Measurements from ENCODE around the gene UAP1L1.
"Not testable (repeated sequence)": the region's sequence is repeated elsewhere in the genome, so short reads cannot be mapped to it uniquely, and the experiment has no call there.

UAP1L1 gene

GRCh38 chr9:137077010-137077747 is at the start of gene UAP1L1:
UAP1L1 (plus strand) TSS chr9:137077517; CDS start chr9:137077533, 16 bp downstream.
- Mint-ChIP-seq H3K36me3 (ENCODE audit: low read depth) (peaks cover 8% of the 10 kb centered on the region), H3K27ac (no peak within 1 kb of the TSS)

GRCh38 chr9:137028263-137029057 is 48.9 kb upstream of the UAP1L1 start:
- Mint-ChIP-seq H3K27ac (peak overlapping the region; percentile 73), H3K4me1 (ENCODE audit: low read depth) (peaks cover 23% of the 10 kb centered on the region), H3K4me3 (peak overlapping the region; percentile 74), H3K36me3 (ENCODE audit: low read depth) (no peaks in the 10 kb centered on the region), H3K27me3 (ENCODE audit: low read depth) (peaks cover 4% of the 10 kb centered on the region), H3K9me3 (no peaks in the 10 kb centered on the region)

More at GRCh38 chr9:137077010-137077747, at the start of gene UAP1L1:
- H3K27me3 Mint-ChIP-seq (ENCODE audit: low read depth): no peaks in the 10 kb centered on the region
- H3K4me3 Mint-ChIP-seq: peak within 1 kb of the TSS; percentile 72
- no peaks in the 10 kb centered on the region for H3K9me3 Mint-ChIP-seq
- H3K4me1 Mint-ChIP-seq (ENCODE audit: low read depth): peaks cover 5% of the 10 kb centered on the region

- H3K9me3 Mint-ChIP-seq: no peaks in the 10 kb centered on the region
- H3K4me3 Mint-ChIP-seq: peak overlapping the region; percentile 74
- H3K27me3 Mint-ChIP-seq (ENCODE audit: low read depth): peaks cover 4% of the 10 kb centered on the region
- peaks cover 26% of the 10 kb centered on the region for H3K4me1 Mint-ChIP-seq (ENCODE audit: low read depth)
- H3K27ac Mint-ChIP-seq: peak overlapping the region; percentile 73
- H3K36me3 Mint-ChIP-seq (ENCODE audit: low read depth): no peaks in the 10 kb centered on the region
These were observed 48.0 kb upstream of the UAP1L1 start for GRCh38 chr9:137029058-137029936.

GRCh38 chr9:137030006-137030405 is 47.3 kb upstream of the UAP1L1 start:
- Mint-ChIP-seq H3K36me3 (ENCODE audit: low read depth) (no peaks in the 10 kb centered on the region), H3K27me3 (ENCODE audit: low read depth) (peaks cover 4% of the 10 kb centered on the region), H3K9me3 (no peaks in the 10 kb centered on the region), H3K27ac (no peak overlapping the region), H3K4me3 (peak overlapping the region; percentile 25), H3K4me1 (ENCODE audit: low read depth) (peaks cover 33% of the 10 kb centered on the region)

- H3K27ac Mint-ChIP-seq: peak overlapping the region; percentile 57
These were observed 46.5 kb upstream of the UAP1L1 start for GRCh38 chr9:137030538-137031527.

GRCh38 chr9:137031904-137032640 is 45.2 kb upstream of the UAP1L1 start, which contains the start of gene FUT7:
FUT7 (minus strand) TSS chr9:137032088; CDS start chr9:137031991, 97 bp downstream.
- H3K36me3 Mint-ChIP-seq (ENCODE audit: low read depth): no peaks in the 10 kb centered on the region
- H3K9me3 Mint-ChIP-seq: no peaks in the 10 kb centered on the region
- peak within 1 kb of the TSS; percentile 67 for H3K4me3 Mint-ChIP-seq
- peaks cover 35% of the 10 kb centered on the region for H3K4me1 Mint-ChIP-seq (ENCODE audit: low read depth)
- peaks cover 4% of the 10 kb centered on the region for H3K27me3 Mint-ChIP-seq (ENCODE audit: low read depth)
- H3K27ac Mint-ChIP-seq: peak within 1 kb of the TSS; percentile 36

More at GRCh38 chr9:137030538-137031527, 46.5 kb upstream of the UAP1L1 start:
- Mint-ChIP-seq H3K9me3 (no peaks in the 10 kb centered on the region), H3K4me3 (peak overlapping the region; percentile 25), H3K36me3 (ENCODE audit: low read depth) (no peaks in the 10 kb centered on the region), H3K4me1 (ENCODE audit: low read depth) (peaks cover 35% of the 10 kb centered on the region), H3K27me3 (ENCODE audit: low read depth) (peaks cover 4% of the 10 kb centered on the region)

- no peaks in the 10 kb centered on the region for H3K36me3 Mint-ChIP-seq (ENCODE audit: low read depth)
- peaks cover 32% of the 10 kb centered on the region for H3K4me1 Mint-ChIP-seq (ENCODE audit: low read depth)
- no peaks in the 10 kb centered on the region for H3K9me3 Mint-ChIP-seq
These were observed 44.5 kb upstream of the UAP1L1 start for GRCh38 chr9:137032858-137033257.

GRCh38 chr9:137033481-137033880 is 43.8 kb upstream of the UAP1L1 start:
- not testable (repeated sequence) for H3K36me3 Mint-ChIP-seq (ENCODE audit: low read depth)

More at GRCh38 chr9:137032858-137033257, 44.5 kb upstream of the UAP1L1 start:
- H3K4me3 Mint-ChIP-seq: no peak overlapping the region
- no peaks in the 10 kb centered on the region for H3K27me3 Mint-ChIP-seq (ENCODE audit: low read depth)
- H3K27ac Mint-ChIP-seq: peak overlapping the region; percentile 59

GRCh38 chr9:137034039-137034708 is 43.1 kb upstream of the UAP1L1 start:
- Mint-ChIP-seq H3K27ac (peak overlapping the region; percentile 80), H3K36me3 (ENCODE audit: low read depth) (no peaks in the 10 kb centered on the region), H3K9me3 (no peaks in the 10 kb centered on the region), H3K4me1 (ENCODE audit: low read depth) (peaks cover 32% of the 10 kb centered on the region), H3K4me3 (peak overlapping the region; percentile 73), H3K27me3 (ENCODE audit: low read depth) (no peaks in the 10 kb centered on the region)

More at GRCh38 chr9:137033481-137033880, 43.8 kb upstream of the UAP1L1 start:
- H3K4me3 Mint-ChIP-seq; H3K27me3 Mint-ChIP-seq (ENCODE audit: low read depth); H3K9me3 Mint-ChIP-seq: not testable (repeated sequence)
- Mint-ChIP-seq H3K4me1 (ENCODE audit: low read depth) (peaks cover 32% of the 10 kb centered on the region), H3K27ac (peak overlapping the region; percentile 59)

GRCh38 chr9:137034709-137035506 is 42.4 kb upstream of the UAP1L1 start:
- Mint-ChIP-seq H3K27me3 (ENCODE audit: low read depth) (no peaks in the 10 kb centered on the region), H3K36me3 (ENCODE audit: low read depth) (no peaks in the 10 kb centered on the region), H3K4me3 (peak overlapping the region; percentile 73), H3K4me1 (ENCODE audit: low read depth) (peaks cover 27% of the 10 kb centered on the region), H3K27ac (peak overlapping the region; percentile 80), H3K9me3 (no peaks in the 10 kb centered on the region)

GRCh38 chr9:137035507-137035834 is 41.8 kb upstream of the UAP1L1 start:
- H3K36me3 Mint-ChIP-seq (ENCODE audit: low read depth): no peaks in the 10 kb centered on the region
- H3K9me3 Mint-ChIP-seq: no peaks in the 10 kb centered on the region
- no peak overlapping the region for H3K4me3 Mint-ChIP-seq
- peak overlapping the region; percentile 80 for H3K27ac Mint-ChIP-seq
- peaks cover 27% of the 10 kb centered on the region for H3K4me1 Mint-ChIP-seq (ENCODE audit: low read depth)
- H3K27me3 Mint-ChIP-seq (ENCODE audit: low read depth): no peaks in the 10 kb centered on the region

GRCh38 chr9:137035937-137036336 is 41.4 kb upstream of the UAP1L1 start:
- H3K27ac Mint-ChIP-seq: no peak overlapping the region
- no peaks in the 10 kb centered on the region for H3K36me3 Mint-ChIP-seq (ENCODE audit: low read depth)
- H3K4me1 Mint-ChIP-seq (ENCODE audit: low read depth): peaks cover 23% of the 10 kb centered on the region
- no peaks in the 10 kb centered on the region for H3K27me3 Mint-ChIP-seq (ENCODE audit: low read depth)
- no peak overlapping the region for H3K4me3 Mint-ChIP-seq
- H3K9me3 Mint-ChIP-seq: no peaks in the 10 kb centered on the region
